Osteoblast (primary cell): ENCODE data around the gene RGS8. TPM values are rescaled to one million over a fixed set of nuclear protein-coding genes. Genes with fewer than 3 reads are reported as not detected.

Source experiments
- DNase-seq: peaks from one replicate; pipeline ENCODE4 v3.0.0; 2011; ENCODE audit warnings: low spot score, mixed read lengths; ENCODE audit not compliant: insufficient read length; ENCODE audit errors: missing footprints
- H2AFZ ChIP-seq: 2 replicates; pipeline ENCODE4 v1.6.0; 2011; ENCODE audit warnings: mild to moderate bottlenecking, low read length
- H3K27ac ChIP-seq: 2 replicates; pipeline ENCODE4 v1.5.1; 2011; ENCODE audit warnings: mild to moderate bottlenecking, low read depth, low read length, moderate library complexity
- H3K27me3 ChIP-seq: 2 replicates; pipeline ENCODE4 v1.6.0; 2012; ENCODE audit warnings: mild to moderate bottlenecking, control low read depth, inconsistent platforms, low read length, moderate library complexity; ENCODE audit not compliant: insufficient read depth
- H3K36me3 ChIP-seq: 2 replicates; pipeline ENCODE4 v1.5.1; 2011; ENCODE audit warnings: mild to moderate bottlenecking, low read length, control low read depth, moderate library complexity; ENCODE audit not compliant: insufficient read depth
- H3K4me1 ChIP-seq: 2 replicates; pipeline ENCODE4 v1.5.1; 2011; ENCODE audit warnings: mild to moderate bottlenecking, low read length, control low read depth, moderate library complexity; ENCODE audit not compliant: insufficient read depth
- H3K4me2 ChIP-seq: 2 replicates; pipeline ENCODE4 v1.6.0; 2011; ENCODE audit warnings: mild to moderate bottlenecking, low read length; ENCODE audit not compliant: insufficient read depth
- H3K4me3 ChIP-seq: fragments of 200-600 bp; sonication (generic); 3 replicates; pipeline ENCODE4 v1.5.1; 2012; ENCODE audit warnings: mild to moderate bottlenecking, low read length, inconsistent platforms; ENCODE audit not compliant: insufficient read depth
- H3K79me2 ChIP-seq: 2 replicates; pipeline ENCODE4 v1.6.0; 2012; ENCODE audit warnings: mild to moderate bottlenecking, low read length, control low read depth, inconsistent platforms; ENCODE audit not compliant: insufficient read depth
- H3K9me3 ChIP-seq: 2 replicates; pipeline ENCODE4 v1.5.1; 2011; ENCODE audit warnings: low read depth, low read length, control low read depth
- H4K20me1 ChIP-seq: 2 replicates; pipeline ENCODE4 v1.6.0; 2012; ENCODE audit warnings: mild to moderate bottlenecking, low read length, control low read depth; ENCODE audit not compliant: insufficient read depth
- CTCF ChIP-seq: IDR thresholded peaks from 2 replicates; pipeline ENCODE4 v1.5.1; 2011; ENCODE audit warnings: mild to moderate bottlenecking, low read depth, low read length, moderate library complexity; ENCODE audit errors: extremely low read depth
- total RNA-seq: library from RNA; depleted of rRNA; stranded (reverse); fragments of >200 nt; gene quantifications from 2 replicates; pipeline ENCODE4 v1.2.3, GENCODE V29; 2012

RGS8 gene
- total RNA-seq, result not detected in 2 replicates

DNA sequence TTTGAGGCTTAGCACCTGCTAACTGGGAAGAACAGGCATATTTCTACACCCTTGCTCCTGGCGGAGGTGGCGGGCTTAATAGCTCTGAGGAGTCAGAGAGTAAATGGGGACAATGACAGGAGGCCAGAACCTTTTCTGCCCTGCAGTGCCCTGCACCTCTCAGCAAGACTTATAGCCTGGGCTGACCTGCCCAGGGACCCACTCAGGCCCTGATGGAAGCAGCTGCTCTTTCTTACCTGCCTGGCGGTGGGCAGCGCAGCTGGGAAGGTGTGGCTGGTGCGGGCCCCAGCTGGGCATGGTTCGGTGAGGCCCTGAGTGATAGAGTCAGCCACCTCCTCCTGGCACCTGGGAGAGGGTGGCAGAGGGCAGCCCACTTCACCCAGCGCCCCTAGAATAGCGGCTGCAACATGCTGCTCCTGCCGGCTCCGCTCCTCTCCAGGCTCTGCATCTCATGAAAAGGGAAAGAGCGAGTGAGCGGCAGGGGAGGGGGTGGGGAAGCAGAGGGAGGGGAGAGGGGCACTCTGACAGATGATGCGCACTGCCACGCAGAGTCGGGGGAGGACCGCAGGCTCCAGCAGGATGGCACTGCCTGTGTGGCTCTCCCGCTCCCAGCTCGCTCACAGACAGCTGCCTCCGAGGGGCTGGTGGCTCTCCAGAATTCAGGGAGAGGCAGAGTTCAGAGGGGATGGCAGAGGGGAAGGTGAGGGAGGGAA is at the start of gene RGS8:
TSS of gene RGS8 (minus strand) at position 472 of the 713 bp plus-strand sequence. CDS start 14,938 bp downstream, outside the sequence.
- TF ChIP-seq CTCF, result no peak
- DNase-seq, result no peak
- H3K9me3 ChIP-seq, result no peaks in the 10 kb centered on the region
- peaks cover 5% of the 10 kb centered on the region for H3K4me1 ChIP-seq
- no peak within 1 kb of the TSS for H3K4me3 ChIP-seq
- no peaks in the 10 kb centered on the region for H4K20me1 ChIP-seq
- H2AFZ ChIP-seq, result no peak within 1 kb of the TSS
- H3K27me3 ChIP-seq, result no peaks in the 10 kb centered on the region
- no peak within 1 kb of the TSS for H3K4me2 ChIP-seq
- no peak within 1 kb of the TSS for H3K27ac ChIP-seq
- no peaks in the 10 kb centered on the region for H3K36me3 ChIP-seq
- H3K79me2 ChIP-seq, result no peaks in the 10 kb centered on the region

- Histone ChIP-seq H2AFZ (no peak overlapping the region), H3K4me2 (no peak overlapping the region), H3K27me3 (peaks cover 2% of the 10 kb centered on the region), H3K79me2 (no peaks in the 10 kb centered on the region), H3K27ac (no peak overlapping the region), H3K36me3 (no peaks in the 10 kb centered on the region), H3K9me3 (no peaks in the 10 kb centered on the region), H4K20me1 (no peaks in the 10 kb centered on the region), H3K4me3 (no peak overlapping the region), H3K4me1 (no peaks in the 10 kb centered on the region)
- TF ChIP-seq CTCF, result no peak
- no peak for DNase-seq
Observed at GRCh38 chr1:182731852-182732575, 47.6 kb upstream of the RGS8 start.

GRCh38 chr1:182726912-182727311 is 42.5 kb upstream of the RGS8 start:
- no peaks in the 10 kb centered on the region for H3K36me3 ChIP-seq
- no peak for DNase-seq

More at GRCh38 chr1:182726912-182727311, 42.5 kb upstream of the RGS8 start:
- H2AFZ ChIP-seq, result no peak overlapping the region
- no peaks in the 10 kb centered on the region for H3K79me2 ChIP-seq
- H3K27me3 ChIP-seq, result peaks cover 2% of the 10 kb centered on the region
- no peak overlapping the region for H3K27ac ChIP-seq
- H4K20me1 ChIP-seq, result no peaks in the 10 kb centered on the region
- H3K4me2 ChIP-seq, result no peak overlapping the region
- no peak for TF ChIP-seq CTCF
- no peak overlapping the region for H3K4me3 ChIP-seq
- no peaks in the 10 kb centered on the region for H3K4me1 ChIP-seq
- H3K9me3 ChIP-seq, result no peaks in the 10 kb centered on the region
